Measurements from ENCODE around the gene IFITM5.

DNA sequence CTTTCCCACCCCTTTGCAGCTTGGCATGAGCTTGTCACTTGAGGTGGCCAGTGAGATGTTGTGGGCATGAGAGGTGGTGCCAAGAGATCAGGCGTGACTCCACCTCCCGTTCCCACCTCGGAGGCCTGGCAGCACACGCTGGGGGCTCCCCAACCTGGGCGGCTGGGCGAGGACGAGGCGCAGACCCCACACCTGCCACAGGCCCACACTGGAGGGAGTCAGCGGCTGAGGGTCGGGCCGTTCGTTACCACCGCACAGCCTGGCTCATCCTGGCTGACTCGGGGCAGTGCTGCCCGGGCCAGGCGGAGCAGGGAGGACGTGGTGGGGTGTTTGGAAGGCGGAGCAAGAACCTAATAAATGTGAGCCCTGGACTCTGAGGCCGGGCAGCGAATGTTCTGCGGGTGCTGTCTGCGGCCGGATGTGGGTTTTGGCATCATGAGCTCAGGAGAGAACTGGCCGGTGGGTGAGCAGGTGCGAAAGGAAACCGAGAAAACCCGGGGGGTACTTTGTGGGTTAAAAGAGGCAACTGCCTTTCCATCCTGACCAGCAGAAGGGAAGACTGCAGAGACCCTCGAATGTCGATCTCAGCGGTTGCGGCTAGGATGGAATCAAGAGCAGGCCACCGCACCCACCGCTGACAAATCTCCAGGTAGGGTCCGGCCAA, 31.5 kb upstream of the IFITM5 start:
- TF ChIP-seq, protein P1, sequence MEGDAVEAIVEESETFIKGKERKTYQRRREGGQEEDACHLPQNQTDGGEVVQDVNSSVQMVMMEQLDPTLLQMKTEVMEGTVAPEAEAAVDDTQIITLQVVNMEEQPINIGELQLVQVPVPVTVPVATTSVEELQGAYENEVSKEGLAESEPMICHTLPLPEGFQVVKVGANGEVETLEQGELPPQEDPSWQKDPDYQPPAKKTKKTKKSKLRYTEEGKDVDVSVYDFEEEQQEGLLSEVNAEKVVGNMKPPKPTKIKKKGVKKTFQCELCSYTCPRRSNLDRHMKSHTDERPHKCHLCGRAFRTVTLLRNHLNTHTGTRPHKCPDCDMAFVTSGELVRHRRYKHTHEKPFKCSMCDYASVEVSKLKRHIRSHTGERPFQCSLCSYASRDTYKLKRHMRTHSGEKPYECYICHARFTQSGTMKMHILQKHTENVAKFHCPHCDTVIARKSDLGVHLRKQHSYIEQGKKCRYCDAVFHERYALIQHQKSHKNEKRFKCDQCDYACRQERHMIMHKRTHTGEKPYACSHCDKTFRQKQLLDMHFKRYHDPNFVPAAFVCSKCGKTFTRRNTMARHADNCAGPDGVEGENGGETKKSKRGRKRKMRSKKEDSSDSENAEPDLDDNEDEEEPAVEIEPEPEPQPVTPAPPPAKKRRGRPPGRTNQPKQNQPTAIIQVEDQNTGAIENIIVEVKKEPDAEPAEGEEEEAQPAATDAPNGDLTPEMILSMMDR (IDR thresholded peaks at IDR 0.05) = no peak
- TF ChIP-seq POLR2A (IDR thresholded peaks at IDR 0.05) = no peak
- TF ChIP-seq EP300 (IDR thresholded peaks at IDR 0.05) = no peak

Data from suprapubic skin (tissue), 3 donors.